IMR-90 (cell line): Measurements from ENCODE around the gene SUSD1. TPM values are rescaled to one million over a fixed set of nuclear protein-coding genes. Genes with fewer than 3 reads are reported as not detected.

Experiments used
- ATAC-seq: fragments of 200-7000 bp; cut with Tn5 transposase; 2 replicates; pipeline ENCODE4 v1.9.1; 2020; ENCODE audit warnings: low read depth, mild to moderate bottlenecking, moderate library complexity
- BruUV-seq: library from RNA; stranded (reverse); fragments of 400-500 nt; replicated peaks from 2 replicates; lab custom pipeline; 2021; lab: Mats Ljungman, UMichigan
- CTCF ChIA-PET: fragments of 300-600 bp; formaldehyde crosslinking; extraction: SDS; loops from one replicate; lab custom pipeline; 2021; ENCODE audit warnings: antibody characterized with exemption; lab: Yijun Ruan, JAX
- POLR2A ChIA-PET: fragments of 300-600 bp; sonication (Branson Sonifier 250); formaldehyde crosslinking; loops from one replicate; lab custom pipeline; 2022; ENCODE audit warnings: antibody characterized with exemption; ENCODE audit not compliant: unreplicated experiment; lab: Charles Lee
- DNase-seq: peaks from one replicate; pipeline ENCODE4 v3.0.0; 2013
- H2AFZ ChIP-seq: replicated peaks from 2 replicates; pipeline ENCODE3; 2013; ENCODE audit warnings: low read length, mild to moderate bottlenecking; ENCODE audit not compliant: poor library complexity
- H2AK5ac ChIP-seq: 2 replicates; pipeline ENCODE4 v1.6.1; 2013; ENCODE audit warnings: low read depth, low read length, inconsistent platforms
- H2AK9ac ChIP-seq: replicated peaks from 2 replicates; pipeline ENCODE3; 2013; ENCODE audit warnings: mild to moderate bottlenecking, low read depth, low read length, moderate library complexity; ENCODE audit not compliant: poor library complexity
- H2BK120ac ChIP-seq: 2 replicates; pipeline ENCODE4 v1.6.1; 2013; ENCODE audit warnings: low read depth, low read length, inconsistent platforms
- H2BK15ac ChIP-seq: 3 replicates; pipeline ENCODE4 v1.6.1; 2013; ENCODE audit warnings: low read depth, low read length, inconsistent platforms
- H2BK20ac ChIP-seq: 2 replicates; pipeline ENCODE4 v1.6.1; 2013; ENCODE audit warnings: low read depth, mild to moderate bottlenecking, inconsistent platforms, low read length, moderate library complexity
- H2BK5ac ChIP-seq: 2 replicates; pipeline ENCODE4 v1.6.1; 2013; ENCODE audit warnings: mild to moderate bottlenecking, low read depth, low read length, inconsistent platforms; ENCODE audit not compliant: poor library complexity, severe bottlenecking
- H3K14ac ChIP-seq: replicated peaks from 2 replicates; pipeline ENCODE4 v1.6.1; 2013; ENCODE audit warnings: low read depth, low read length, inconsistent platforms
- H3K18ac ChIP-seq: 2 replicates; pipeline ENCODE4 v1.6.1; 2013; ENCODE audit warnings: low read depth, low read length, control low read depth
- H3K23ac ChIP-seq: 2 replicates; pipeline ENCODE4 v1.6.1; 2013; ENCODE audit warnings: low read depth, low read length, inconsistent platforms
- H3K27ac ChIP-seq: 2 replicates; pipeline ENCODE4 v1.5.1; 2013; ENCODE audit warnings: mild to moderate bottlenecking, control low read depth, low read length; ENCODE audit not compliant: insufficient read depth
- H3K27me3 ChIP-seq: 2 replicates; pipeline ENCODE4 v1.6.1; 2013; ENCODE audit warnings: low read length; ENCODE audit not compliant: control insufficient read depth, insufficient read depth
- H3K36me3 ChIP-seq: 2 replicates; pipeline ENCODE4 v1.6.1; 2013; ENCODE audit warnings: low read length, mixed read lengths; ENCODE audit not compliant: control insufficient read depth, insufficient read depth
- H3K4ac ChIP-seq: 2 replicates; pipeline ENCODE4 v1.6.1; 2013; ENCODE audit warnings: low read depth, low read length, inconsistent platforms
- H3K4me1 ChIP-seq: 2 replicates; pipeline ENCODE4 v1.6.1; 2013; ENCODE audit warnings: low read length, mixed read lengths; ENCODE audit not compliant: control insufficient read depth, insufficient read depth
- H3K4me2 ChIP-seq: 2 replicates; pipeline ENCODE4 v1.6.1; 2013; ENCODE audit warnings: low read depth, mild to moderate bottlenecking, control low read depth, low read length, moderate library complexity
- H3K4me3 ChIP-seq: 2 replicates; pipeline ENCODE4 v1.5.1; 2013; ENCODE audit warnings: low read depth, mild to moderate bottlenecking, control low read depth, low read length, moderate library complexity; ENCODE audit not compliant: insufficient read depth
- H3K56ac ChIP-seq: 2 replicates; pipeline ENCODE4 v1.6.1; 2013; ENCODE audit warnings: low read length, inconsistent platforms; ENCODE audit not compliant: insufficient read depth; ENCODE audit errors: extremely low read depth
- H3K79me1 ChIP-seq, 2 experiments: 2 replicates each; pipeline ENCODE4 v1.6.1; 2013; ENCODE audit warnings: low read length in 2 of 2, inconsistent platforms in 1 of 2, low read depth in 1 of 2
- H3K9ac ChIP-seq: 2 replicates; pipeline ENCODE4 v1.6.1; 2013; ENCODE audit warnings: low read depth, low read length, control low read depth
- H3K9me1 ChIP-seq: 2 replicates; pipeline ENCODE4 v1.6.1; 2013; ENCODE audit warnings: low read length, inconsistent platforms; ENCODE audit not compliant: insufficient read depth
- H3K9me3 ChIP-seq: 2 replicates; pipeline ENCODE4 v1.6.1; 2013; ENCODE audit warnings: low read length; ENCODE audit not compliant: control insufficient read depth, insufficient read depth
- H4K20me1 ChIP-seq: 2 replicates; pipeline ENCODE4 v1.6.1; 2013; ENCODE audit warnings: low read length, inconsistent platforms; ENCODE audit not compliant: insufficient read depth
- H4K5ac ChIP-seq: 2 replicates; pipeline ENCODE4 v1.6.1; 2013; ENCODE audit warnings: mild to moderate bottlenecking, low read depth, low read length, control low read depth
- H4K8ac ChIP-seq, 2 experiments: 2 replicates each; pipeline ENCODE4 v1.6.1; 2013; ENCODE audit warnings: low read depth in 2 of 2, low read length in 2 of 2, control low read depth in 1 of 2, inconsistent platforms in 1 of 2
- H4K91ac ChIP-seq: 2 replicates; pipeline ENCODE4 v1.6.1; 2013; ENCODE audit warnings: low read depth, low read length, inconsistent platforms; ENCODE audit not compliant: insufficient read depth
- CEBPB ChIP-seq: IDR thresholded peaks from 2 replicates; pipeline ENCODE4 v1.6.1; 2012; ENCODE audit warnings: low read depth, low read length, improper control_type of control experiment
- FOS ChIP-seq: fragments of 150-350 bp; IDR thresholded peaks from 2 replicates; pipeline ENCODE4 v1.6.1; 2016; ENCODE audit warnings: low read depth, low read length
- MXI1 ChIP-seq: IDR thresholded peaks from 2 replicates; pipeline ENCODE4 v1.6.1; 2012; ENCODE audit warnings: low read depth, mild to moderate bottlenecking, low read length, moderate library complexity, borderline replicate concordance
- NFE2L2 ChIP-seq: fragments of 150-350 bp; IDR thresholded peaks from 2 replicates; pipeline ENCODE4 v1.6.1; 2016; ENCODE audit warnings: low read depth, mild to moderate bottlenecking, low read length
- WGBS, 2 experiments: methylation state at CpG; one replicate each; pipeline versions ENCODE4 v1.1.5 to v1.1.7; 2013; ENCODE audit warnings: missing lambda C conversion rate in 2 of 2; ENCODE audit not compliant: insufficient read length in 1 of 2; ENCODE audit errors: extremely low coverage in 2 of 2; 5-methylcytosine and 5-hydroxymethylcytosine counted together
- dilution Hi-C: fragments of 300-500 bp; cut with HindIII; formaldehyde crosslinking; loops from one replicate; pipeline ENCODE4 v1.14.3; 2018; ENCODE audit warnings: low sequenced_read_pairs; ENCODE audit not compliant: unreplicated experiment
- in situ Hi-C: fragments of 300-500 bp; cut with MboI; formaldehyde crosslinking; loops from 3 replicates; pipeline ENCODE4 v1.14.3; 2019; ENCODE audit warnings: low sequenced_read_pairs, inconsistent platforms, mixed read lengths
- intact Hi-C: fragments of 100-400 bp; cut with micrococcal nuclease; formaldehyde crosslinking; loops from 2 replicates; pipeline ENCODE4 v1.10.0; 2022
- polyA plus RNA-seq, 3 experiments: library from polyadenylated mRNA; depleted of rRNA; stranded (reverse); fragments of >200 nt; gene quantifications; 2 replicates each; pipeline ENCODE4 v1.2.3, GENCODE V29; 2012; ENCODE audit warnings: low replicate concordance in 1 of 3
- total RNA-seq: library from RNA; depleted of rRNA; stranded (reverse); fragments of >200 nt; gene quantifications from 2 replicates; pipeline ENCODE4 v1.2.3, GENCODE V29; 2012

The SUSD1 gene
- total and polyA plus RNA-seq, 2 of the 4 experiments (the other 2 are of a cell fraction), result 4.0 to 4.7 TPM

GRCh38 chr9:112081918-112082729 is 93.0 kb downstream of the SUSD1 start:
- in situ Hi-C loops (loop anchor here (25.0 kb wide), 1 partner anchor 630 kb away; the partner anchor contains the start of gene INIP), dilution Hi-C loops (no loop called here), intact Hi-C loops (no loop called here)
- no peak overlapping the region for H4K5ac ChIP-seq
- no peaks in the 10 kb centered on the region; the same call in 1 of the 2 replicates for H3K9me3 ChIP-seq
- no peak overlapping the region; the same call in 1 of the 2 replicates for H2AK5ac ChIP-seq
- H3K14ac ChIP-seq, result no peak overlapping the region
- ChIA-PET POLR2A (no interaction called here), CTCF (interaction anchor here (0.7 kb wide), 1 partner anchor 182 kb away, joined by 4 read pairs; no protein-coding TSS in a partner anchor)
- no peak overlapping the region for H2BK20ac ChIP-seq
- ATAC-seq (no peak), DNase-seq (no peak)
- H3K36me3 ChIP-seq, result no peaks in the 10 kb centered on the region
- H3K56ac ChIP-seq, result no peak overlapping the region
- no peak overlapping the region for H3K18ac ChIP-seq
- WGBS, 2 experiments, result no CpG with 5 or more reads among the region's 7 CpGs
- no peaks in the 10 kb centered on the region for H3K27me3 ChIP-seq
- no peak overlapping the region for H2BK15ac ChIP-seq
- no peak overlapping the region for H2BK5ac ChIP-seq
- no peak overlapping the region for H3K4ac ChIP-seq
- no peak overlapping the region for H3K23ac ChIP-seq
- no peaks in the 10 kb centered on the region for H3K9me1 ChIP-seq
- no peak overlapping the region for H3K4me3 ChIP-seq
- H3K27ac ChIP-seq, result no peak overlapping the region
- H3K4me2 ChIP-seq, result no peak overlapping the region
- TF ChIP-seq CEBPB, result peak; percentile 34; the same call in 1 of the 2 replicates
- TF ChIP-seq FOS, result no peak
- TF ChIP-seq NFE2L2, result no peak
- no peak for TF ChIP-seq MXI1
- no TSS peak for BruUV-seq
- H3K4me1 ChIP-seq, result 0 out of 2 replicates have a peak, but pooled peaks cover 2% of the 10 kb centered on the region
- no peak overlapping the region for H2AK9ac ChIP-seq
- no peak overlapping the region for H4K8ac ChIP-seq
- H3K79me1 ChIP-seq, result no peaks in the 10 kb centered on the region
- no peaks in the 10 kb centered on the region for H4K20me1 ChIP-seq
- peak overlapping the region; percentile 52; the same call in 1 of the 2 replicates for H2BK120ac ChIP-seq
- H4K91ac ChIP-seq, result no peak overlapping the region
- H2AFZ ChIP-seq, result no peak overlapping the region
- no peak overlapping the region for H3K9ac ChIP-seq
